Umbilical cord (tissue), 2 donors: Measurements from ENCODE around the gene FARP1. TPM values are rescaled to one million over a fixed set of nuclear protein-coding genes. Genes with fewer than 3 reads are reported as not detected.

Source experiments
- DNase-seq: peaks from one replicate; pipeline ENCODE4 v3.0.0-alpha.2; 2015; ENCODE audit warnings: low spot score
- total RNA-seq: library from RNA; depleted of rRNA; stranded (reverse); fragments of >200 nt; gene quantifications from one replicate; pipeline ENCODE4 v1.2.3, GENCODE V29; 2014; ENCODE audit warnings: low replicate concordance; ENCODE audit not compliant: insufficient read depth

FARP1 gene
- total RNA-seq, 1 donor from 2014 or later, result 56.6 TPM

- no peak for DNase-seq
Observed at GRCh38 chr13:98444381-98444780, 301.5 kb downstream of the FARP1 start.

- DNase-seq, result peak; percentile 45
Observed at GRCh38 chr13:98445340-98446233, 302.7 kb downstream of the FARP1 start.

- no peak for DNase-seq
Observed at GRCh38 chr13:98446234-98446621, 303.3 kb downstream of the FARP1 start.

GRCh38 chr13:98447130-98447529, 304.2 kb downstream of the FARP1 start:
- no peak for DNase-seq

GRCh38 chr13:98447881-98448641, 305.2 kb downstream of the FARP1 start:
- no peak for DNase-seq

GRCh38 chr13:98448642-98448928, 305.7 kb downstream of the FARP1 start:
- DNase-seq, result no peak

DNA sequence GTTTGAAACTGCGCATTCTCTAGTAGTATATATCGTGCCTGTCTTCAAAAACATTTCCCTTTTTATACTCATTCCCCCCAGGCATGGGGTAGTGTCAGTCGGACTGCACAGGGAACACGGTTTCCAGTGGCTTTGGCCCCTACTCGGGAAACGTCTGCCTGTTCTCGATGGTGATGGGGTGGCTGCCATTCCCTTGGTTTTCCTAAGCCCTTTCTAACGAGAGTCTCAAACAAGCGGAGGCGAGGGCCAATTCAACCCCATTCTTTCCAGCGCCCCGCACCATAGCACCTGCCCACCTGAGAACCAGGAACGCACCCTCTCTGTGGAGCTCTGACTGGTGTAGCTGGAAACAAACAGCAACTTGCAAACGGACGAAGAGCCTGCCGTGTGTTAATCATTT, 306.4 kb downstream of the FARP1 start:
- no peak for DNase-seq

DNA sequence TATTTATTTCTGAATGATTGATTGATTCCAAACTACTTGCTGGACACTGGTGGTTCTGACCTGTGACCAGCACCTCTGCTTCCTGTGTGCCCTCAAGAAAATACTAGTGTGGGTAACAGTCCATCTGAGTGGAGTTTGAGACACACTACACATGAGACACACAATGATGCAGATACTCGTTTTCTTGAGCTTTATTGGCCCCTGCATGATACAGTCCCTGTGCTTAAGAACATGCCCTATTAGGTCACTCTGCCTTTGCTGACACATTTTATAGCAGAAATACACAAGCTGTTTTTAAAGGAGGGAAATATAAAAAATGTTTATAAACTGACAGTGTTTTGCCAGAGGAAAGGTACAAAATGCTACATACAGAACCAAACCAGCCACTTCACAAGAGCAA, 307.1 kb downstream of the FARP1 start:
- no peak for DNase-seq

DNA sequence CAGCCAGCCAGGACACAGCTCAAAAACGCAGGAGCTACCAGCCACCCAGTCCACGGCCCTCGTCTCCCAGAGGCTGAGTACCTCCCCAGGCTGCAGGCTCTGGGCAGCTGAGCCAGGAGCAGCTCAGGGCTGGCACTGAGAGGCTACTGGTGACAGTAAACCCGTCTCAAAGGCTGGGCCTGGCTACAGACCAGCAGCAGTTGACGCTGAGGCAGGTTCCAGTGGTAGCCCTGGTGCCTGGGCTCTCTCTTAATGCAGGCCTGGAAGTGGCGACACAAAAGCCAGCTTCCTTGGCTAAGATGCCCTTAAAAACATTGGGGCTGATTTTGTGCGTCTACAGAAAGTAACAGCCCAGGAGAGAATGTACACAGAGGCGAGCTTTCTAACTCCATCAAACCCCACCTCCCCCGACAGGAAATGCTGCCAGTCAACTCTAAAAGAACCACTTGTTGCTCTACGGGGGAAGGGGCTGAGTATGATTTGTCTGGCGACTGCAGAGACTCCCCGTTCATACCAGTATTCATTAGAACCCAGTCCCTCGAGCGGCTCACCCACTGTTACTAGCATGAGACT, 307.7 kb downstream of the FARP1 start:
- DNase-seq, result no peak

- peak; percentile 81 for DNase-seq
Observed at GRCh38 chr13:98451676-98452470, 309.0 kb downstream of the FARP1 start.

DNA sequence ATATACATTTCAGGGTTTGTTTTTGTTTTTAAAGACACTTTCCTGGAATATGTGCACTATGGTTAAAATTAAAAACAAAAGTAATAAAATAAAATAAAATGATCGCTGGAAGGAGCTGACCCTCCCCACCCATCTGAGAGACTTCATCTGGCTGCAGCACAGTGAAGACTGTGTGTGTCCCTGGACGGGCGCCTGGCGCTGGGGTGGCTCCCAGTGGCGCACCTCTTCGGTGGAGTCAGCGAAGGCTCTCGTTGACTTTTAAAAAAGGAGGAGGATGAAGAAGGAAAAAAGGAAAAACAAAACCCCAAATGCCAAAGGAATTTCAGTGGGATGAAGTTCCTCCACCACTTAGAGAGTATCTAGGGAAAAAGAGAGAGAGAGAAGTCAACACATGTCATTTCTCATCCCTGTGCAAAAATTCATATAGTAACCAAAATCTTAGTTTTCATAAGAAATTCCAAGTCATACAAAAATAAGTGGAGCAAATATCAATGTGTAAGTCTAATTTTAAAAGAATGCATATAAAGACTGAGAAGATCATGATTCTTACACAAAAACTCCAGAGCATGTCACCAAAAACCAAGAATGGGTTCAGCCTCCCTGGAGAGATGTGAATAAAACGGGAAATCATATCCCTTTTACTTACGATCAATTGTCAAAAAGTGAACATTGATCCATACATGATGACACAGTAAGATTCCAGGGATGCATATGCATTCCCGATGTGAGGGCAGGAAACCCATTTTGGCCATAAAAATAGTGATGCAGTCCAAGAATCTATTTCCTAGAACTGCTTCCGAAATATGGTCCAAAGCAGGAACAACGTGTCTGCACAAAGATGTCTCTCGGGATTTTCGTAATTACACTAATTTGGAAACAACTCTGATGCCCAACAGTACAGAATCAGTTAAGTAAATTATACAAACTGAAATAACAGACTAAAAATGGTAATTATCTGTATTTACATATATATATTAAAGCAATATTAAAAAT, 310.3 kb downstream of the FARP1 start:
- no peak for DNase-seq

DNA sequence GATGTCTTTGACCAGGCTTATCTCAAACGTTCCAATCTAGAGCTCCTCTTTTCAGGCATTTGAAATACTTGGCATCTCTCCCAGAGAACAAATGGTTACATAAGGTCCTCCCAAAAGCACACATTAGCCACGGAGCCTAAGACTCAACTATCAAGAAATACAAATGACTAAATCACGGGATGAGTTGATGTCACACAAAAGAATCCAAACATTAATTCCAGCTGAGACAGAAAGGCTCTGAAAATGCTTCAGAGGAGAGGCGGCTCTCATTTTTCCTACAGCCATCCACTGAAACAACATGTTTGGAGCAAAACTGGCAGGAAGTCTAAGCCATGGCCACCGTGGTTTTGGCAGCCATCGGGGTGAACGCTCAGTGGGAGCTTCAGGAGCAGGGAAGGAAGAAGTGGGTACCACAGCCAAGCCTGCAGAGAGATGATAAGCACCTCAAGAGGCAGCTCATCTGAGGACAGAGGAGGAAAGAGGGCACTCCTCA, 311.5 kb downstream of the FARP1 start:
- peak; percentile 91 for DNase-seq

DNA sequence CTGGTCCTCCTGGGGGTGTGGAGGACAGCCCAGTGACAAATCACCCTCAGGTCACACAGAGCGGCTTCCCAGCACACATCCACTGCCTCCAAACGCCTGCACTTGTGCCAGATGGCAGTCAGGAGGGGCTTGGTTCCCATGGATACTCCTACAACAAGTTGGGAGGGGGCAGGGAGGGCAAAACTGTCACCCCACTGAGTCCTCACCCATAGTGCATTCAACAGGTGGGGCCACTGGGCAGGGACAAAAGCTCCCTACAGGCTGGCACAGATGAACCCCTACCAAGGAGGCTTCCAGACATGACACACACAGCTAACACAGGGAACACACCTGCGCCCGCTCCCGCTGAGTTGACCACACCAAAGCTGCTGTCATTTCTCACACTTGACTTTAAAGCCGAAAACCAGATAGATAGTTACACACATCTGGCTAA, 313.5 kb downstream of the FARP1 start:
- DNase-seq, result no peak

DNA sequence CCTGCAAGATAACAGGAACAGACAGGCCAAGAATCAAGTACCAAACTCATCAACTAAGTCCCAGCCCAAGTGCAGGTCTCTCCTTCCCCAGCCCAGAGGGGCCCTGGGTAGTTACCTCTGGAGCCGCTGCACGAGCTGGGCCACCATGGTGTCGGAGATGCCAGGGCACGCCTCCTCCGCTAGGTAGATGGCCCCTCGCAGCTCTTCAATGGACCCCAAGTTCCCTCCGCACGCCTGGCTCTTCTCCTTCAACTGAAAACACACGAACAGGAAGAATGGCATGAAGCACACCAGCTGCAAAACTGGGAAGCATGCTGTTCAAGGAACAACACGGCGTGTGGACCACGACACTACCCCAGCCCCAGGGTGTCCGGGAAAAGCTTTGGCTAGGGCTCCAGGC, 314.2 kb downstream of the FARP1 start:
- no peak for DNase-seq

DNA sequence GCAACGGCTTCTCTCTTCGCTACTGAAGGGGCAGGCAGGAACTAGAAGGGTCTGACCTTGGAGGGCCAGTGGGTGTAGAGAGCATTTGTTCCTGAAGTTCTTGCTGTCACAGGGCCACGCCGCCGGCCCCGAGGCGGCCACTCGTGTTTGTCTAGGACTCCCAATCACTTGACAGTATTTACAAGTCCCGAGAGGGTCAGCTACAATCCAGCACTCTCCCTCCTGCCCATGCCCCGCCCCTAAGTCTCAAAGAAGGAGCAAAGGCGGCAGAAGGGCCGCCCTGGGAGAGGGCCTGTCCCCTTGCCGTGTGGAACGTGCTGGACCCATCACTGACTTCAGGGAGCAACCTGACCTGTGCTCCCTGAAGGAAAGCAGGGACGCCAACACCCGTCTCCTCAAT, 315.5 kb downstream of the FARP1 start:
- DNase-seq, result no peak

DNA sequence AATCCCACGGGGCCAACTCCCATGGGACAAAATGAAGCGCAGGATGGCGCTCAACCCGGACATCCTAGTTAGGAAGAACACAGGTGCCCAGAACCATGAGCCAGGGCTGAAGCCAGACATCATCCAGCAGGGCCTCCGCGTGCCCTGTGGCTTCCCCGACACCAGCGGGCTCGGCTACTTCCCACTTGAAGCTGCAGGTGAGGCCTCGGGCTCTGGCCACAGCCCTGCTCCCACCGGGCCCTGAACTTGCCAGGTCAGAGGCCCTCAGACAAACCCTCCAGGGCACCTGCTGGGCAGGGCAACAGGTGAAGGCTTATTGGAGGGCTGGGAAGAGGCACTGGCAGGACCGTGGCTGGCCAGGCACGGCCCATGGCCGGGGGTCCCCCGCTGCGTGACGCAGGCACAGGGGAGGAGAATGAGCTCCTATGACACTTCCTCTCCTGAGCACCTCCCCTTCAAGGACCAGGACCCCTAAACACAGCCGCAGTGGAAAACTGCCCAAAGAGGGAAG, 316.3 kb downstream of the FARP1 start:
- no peak for DNase-seq

DNA sequence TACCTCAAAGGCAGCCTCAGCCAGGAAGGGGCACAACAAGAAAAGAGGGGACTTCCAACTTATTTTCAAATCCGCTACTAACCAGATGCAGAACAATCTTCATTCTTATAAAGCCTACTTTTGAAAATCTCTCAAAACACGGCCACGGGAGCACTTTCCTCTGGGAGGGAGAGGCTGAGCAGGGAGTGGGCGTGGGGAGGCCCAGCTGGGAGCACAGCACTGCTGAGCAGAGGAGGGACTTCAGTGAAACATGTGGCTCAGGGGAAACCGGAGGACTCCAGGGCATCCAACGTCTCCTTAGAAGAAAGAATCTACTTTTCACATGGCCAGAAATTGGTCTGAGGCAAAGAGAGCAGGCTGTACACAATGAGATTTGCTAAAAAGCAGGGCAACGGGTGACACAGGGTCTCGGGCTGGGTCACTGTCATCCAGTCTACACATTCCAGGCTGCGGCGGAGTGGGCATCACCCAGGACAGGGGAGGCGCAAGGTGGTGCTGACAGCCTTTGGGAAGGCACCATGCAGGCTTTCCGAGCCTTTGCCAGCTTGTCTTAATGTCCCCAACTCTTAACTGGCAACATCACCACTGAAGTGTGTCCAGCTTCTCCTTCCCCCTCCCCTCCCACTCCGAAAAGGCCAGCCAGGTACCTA, 317.0 kb downstream of the FARP1 start:
- no peak for DNase-seq

DNA sequence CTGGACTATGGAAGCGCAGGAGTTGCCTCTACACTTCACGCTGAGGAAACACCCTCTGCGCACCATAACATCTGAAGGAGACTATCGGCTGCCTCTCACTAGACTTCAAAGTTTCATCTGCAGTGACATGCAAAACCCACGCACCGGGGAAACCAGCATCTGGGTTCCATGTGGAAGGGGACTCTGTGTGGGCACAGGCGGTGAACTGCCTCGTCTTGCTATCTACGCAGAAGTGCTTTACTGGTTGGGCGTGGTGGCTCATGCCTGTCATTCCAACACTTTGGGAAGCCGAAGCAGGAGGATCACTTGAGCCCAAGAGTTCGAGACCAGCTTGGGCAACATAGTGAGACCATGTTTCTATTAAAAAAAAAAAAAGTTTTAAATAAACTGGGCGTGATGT, 317.6 kb downstream of the FARP1 start:
- DNase-seq, result no peak

DNA sequence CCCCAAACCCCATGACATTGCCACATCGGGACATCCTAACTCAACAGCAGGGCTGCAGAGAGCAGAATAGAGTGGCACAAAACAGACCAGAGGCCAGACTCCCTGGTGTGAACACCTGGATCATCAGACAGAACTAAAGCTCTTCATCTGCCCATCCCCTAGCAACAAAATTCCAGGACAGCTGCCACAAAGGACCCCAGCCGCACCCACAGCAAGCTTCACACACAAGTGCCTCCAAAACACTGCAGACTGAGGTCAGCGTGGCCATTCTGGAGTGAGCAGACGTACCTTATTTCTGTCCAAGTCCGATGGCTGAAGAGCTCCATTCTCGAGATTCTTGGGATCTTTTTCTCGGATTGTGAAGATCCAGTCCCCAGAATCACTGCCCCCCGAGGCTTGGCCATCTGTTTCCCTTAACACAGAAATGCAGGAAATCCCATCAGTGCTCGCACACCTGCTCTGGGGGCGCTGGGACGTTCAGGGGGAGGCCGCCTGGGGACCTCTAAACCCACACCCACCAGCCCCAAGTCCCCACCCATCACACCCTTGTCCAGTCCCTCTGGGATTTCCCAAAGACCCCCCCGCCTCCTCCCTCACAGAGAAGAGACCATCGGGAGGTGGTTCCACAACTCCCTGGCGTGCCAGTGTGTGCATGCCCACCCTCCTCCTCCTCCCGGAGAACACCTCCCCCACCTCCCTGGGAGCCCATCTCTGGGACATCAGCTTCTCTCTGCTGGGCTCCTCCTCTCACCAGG, 318.8 kb downstream of the FARP1 start:
- no peak for DNase-seq
